Thyroid gland (tissue), 4 donors: ENCODE results near the gene WWP2.
"Not testable (repeated sequence)": the region's sequence is repeated elsewhere in the genome, so short reads cannot be mapped to it uniquely, and the experiment has no call there.

Experiments
- CTCF ChIP-seq, 6 experiments: fragments of 200-600 bp in 3 of 6; fragments of 450-650 bp in 3 of 6; sonication (generic) in 3 of 6; IDR thresholded peaks; one replicate each; pipeline ENCODE4 v1.5.1; 2016 to 2019; ENCODE audit warnings: antibody characterized with exemption in 6 of 6, mild to moderate bottlenecking in 2 of 6, inconsistent platforms in 1 of 6, moderate library complexity in 1 of 6
- POLR2A ChIP-seq, 2 donors: fragments of 450-650 bp; IDR thresholded peaks; one replicate each; pipeline ENCODE4 v1.6.1; 2017; ENCODE audit warnings: antibody characterized with exemption in 2 of 2, mild to moderate bottlenecking in 2 of 2, moderate library complexity in 1 of 2

- TF ChIP-seq POLR2A, CTCF (IDR thresholded peaks at IDR 0.05): not testable (repeated sequence)
These were observed 181.3 kb downstream of the WWP2 start for GRCh38 chr16:69943241-69944036.
